ENCODE data around the gene RIN2. TPM values are rescaled to one million over a fixed set of nuclear protein-coding genes. Genes with fewer than 3 reads are reported as not detected.

Gene RIN2
- total RNA-seq, 2 donors from 2014 or later, result not detected

- DNase-seq, result no peak
- Mint-ChIP-seq H3K9me3 (no peaks in the 10 kb centered on the region), H3K4me3 (no peak overlapping the region), H3K4me1 (ENCODE audit: low read depth) (no peaks in the 10 kb centered on the region), H3K36me3 (ENCODE audit: insufficient read depth in 2 of 2) (no peaks in the 10 kb centered on the region), H3K27me3 (ENCODE audit: low read depth) (peaks cover 9% of the 10 kb centered on the region), H3K27ac (no peak overlapping the region)
- no peak for ATAC-seq (replicated peaks in 1 of 2)
These were observed 49.3 kb downstream of the RIN2 start for GRCh38 chr20:19807191-19807945.

Measured in activated T-cell treated with anti-CD3 and anti-CD28 coated beads, Interleukin-2, amount 50 U/mL, for 72 hours (primary cell).